HepG2 (cell line): ENCODE measurements around the gene COL4A6. TPM values are rescaled to one million over a fixed set of nuclear protein-coding genes. Genes with fewer than 3 reads are reported as not detected.
A peak's percentile ranks its signal among the peaks of the same experiment; 100 is the strongest.

ENCODE experiments used
- ATAC-seq: fragments of 200-7000 bp; cut with Tn5 transposase; 3 replicates; pipeline ENCODE4 v1.9.1; 2020; ENCODE audit warnings: mild to moderate bottlenecking, moderate library complexity
- BruUV-seq: library from RNA; stranded (reverse); fragments of 400-500 nt; replicated peaks from 2 replicates; lab custom pipeline; 2021; lab: Mats Ljungman, UMichigan
- CTCF ChIA-PET: fragments of 300-600 bp; formaldehyde crosslinking; extraction: SDS; loops from one replicate; lab custom pipeline; 2021; ENCODE audit warnings: low total read pairs, inconsistent platforms, low intra/inter-chr PET ratio; lab: Yijun Ruan, JAX
- POLR2A ChIA-PET: fragments of 350-600 bp; sonication (Branson Sonifier 250); formaldehyde crosslinking; loops from one replicate; lab custom pipeline; 2020; ENCODE audit warnings: antibody characterized with exemption, inconsistent platforms; lab: Yijun Ruan, JAX
- DNase-seq: peaks from one replicate; pipeline ENCODE4 v3.0.0-alpha.2; 2015; ENCODE audit warnings: low spot score
- FAIRE-seq: peaks from 3 replicates; lab custom pipeline; 2011; peaks lifted over from hg19 to GRCh38; lab: Jason Lieb, UNC
- H2AFZ ChIP-seq: one replicate; pipeline ENCODE4 v1.6.1; 2011; ENCODE audit warnings: low read length, inconsistent platforms
- H3K27ac ChIP-seq: fragments of 300-600 bp; 3 replicates; pipeline ENCODE4 v1.8.0; 2011; ENCODE audit warnings: mixed run types, mild to moderate bottlenecking, mixed read lengths, low read length, inconsistent platforms; ENCODE audit not compliant: insufficient read depth; ENCODE audit errors: extremely low read length
- H3K27me3 ChIP-seq, 2 experiments: fragments of 200-600 bp in 1 of 2; 2 replicates in 1 of 2; 3 replicates in 1 of 2; pipeline versions ENCODE4 v1.6.0 to v1.8.0; 2011; ENCODE audit warnings: low read length in 2 of 2, mild to moderate bottlenecking in 2 of 2, moderate library complexity in 2 of 2, inconsistent platforms in 1 of 2; ENCODE audit not compliant: insufficient read depth in 2 of 2, control insufficient read depth in 1 of 2
- H3K36me3 ChIP-seq, 2 experiments: fragments of 200-600 bp in 1 of 2; replicated peaks in 1 of 2; 2 replicates in 1 of 2; 3 replicates in 1 of 2; pipeline versions ENCODE4 v1.5.1 to v1.8.0; 2011; ENCODE audit warnings: low read length in 2 of 2, inconsistent platforms in 1 of 2; ENCODE audit not compliant: insufficient read depth in 2 of 2, control insufficient read depth in 1 of 2
- H3K4me1 ChIP-seq: 2 replicates; pipeline ENCODE4 v1.5.1; 2012; ENCODE audit warnings: low read length, inconsistent platforms; ENCODE audit not compliant: insufficient read depth
- H3K4me2 ChIP-seq: 2 replicates; pipeline ENCODE4 v1.6.0; 2011; ENCODE audit warnings: low read depth, low read length, inconsistent platforms
- H3K4me3 ChIP-seq, 3 experiments: fragments of 200-600 bp in 1 of 3; sonication (generic), shearing (Covaris generic) in 1 of 3; replicated peaks in 1 of 3; 2 replicates each; pipeline ENCODE4 v1.5.1; 2011 to 2016; ENCODE audit warnings: low read length in 3 of 3, inconsistent platforms in 2 of 3, low read depth in 2 of 3, mild to moderate bottlenecking in 2 of 3, control low read depth in 1 of 3, mixed read lengths in 1 of 3; ENCODE audit not compliant: insufficient read depth in 1 of 3
- H3K79me2 ChIP-seq: one replicate; pipeline ENCODE4 v1.6.1; 2011; ENCODE audit warnings: low read length, inconsistent platforms; ENCODE audit not compliant: insufficient read depth
- H3K9ac ChIP-seq: 2 replicates; pipeline ENCODE4 v1.6.0; 2011; ENCODE audit warnings: mild to moderate bottlenecking, low read depth, low read length, inconsistent platforms; ENCODE audit not compliant: insufficient read depth
- H3K9me3 ChIP-seq: 2 replicates; pipeline ENCODE4 v1.5.1; 2012; ENCODE audit warnings: mild to moderate bottlenecking, low read length
- H4K20me1 ChIP-seq: 2 replicates; pipeline ENCODE4 v1.6.0; 2011; ENCODE audit warnings: inconsistent platforms, mild to moderate bottlenecking, low read length, moderate library complexity; ENCODE audit not compliant: insufficient read depth
- BCL6 ChIP-seq: IDR thresholded peaks from 2 replicates; pipeline ENCODE4 v1.6.1; 2016; ENCODE audit warnings: missing genetic modification reagents, missing compliant biosample characterization
- CEBPG ChIP-seq: IDR thresholded peaks from 2 replicates; pipeline ENCODE4 v1.6.1; 2016
- CREM ChIP-seq, 2 experiments: sonication (generic) in 1 of 2; formaldehyde crosslinking in 1 of 2; IDR thresholded peaks; 2 replicates each; pipeline versions ENCODE4 v1.4.0 to v1.6.1; 2016 to 2020; ENCODE audit warnings: antibody characterized with exemption in 1 of 2, mild to moderate bottlenecking in 1 of 2, missing genetic modification reagents in 1 of 2
- GATAD2A ChIP-seq: IDR thresholded peaks from 2 replicates; pipeline ENCODE4 v1.6.1; 2016
- MYC ChIP-seq: sonication (generic); formaldehyde crosslinking; IDR thresholded peaks from 2 replicates; pipeline ENCODE4 v1.9.0; 2021; ENCODE audit warnings: missing genetic modification reagents, borderline replicate concordance
- NCOA2 ChIP-seq: sonication (generic); formaldehyde crosslinking; IDR thresholded peaks from 2 replicates; pipeline ENCODE4 v1.8.0; 2022; ENCODE audit warnings: inconsistent platforms
- SMYD3 ChIP-seq: sonication (generic); formaldehyde crosslinking; IDR thresholded peaks from 2 replicates; pipeline ENCODE4 v1.8.1; 2023; ENCODE audit warnings: mild to moderate bottlenecking, missing genetic modification reagents
- TBL1XR1 ChIP-seq: fragments of 150-350 bp; IDR thresholded peaks from 2 replicates; pipeline ENCODE4 v1.6.1; 2014; ENCODE audit warnings: borderline replicate concordance, low read length; ENCODE audit not compliant: partially characterized antibody
- TBX2 ChIP-seq: sonication (generic); formaldehyde crosslinking; IDR thresholded peaks from 2 replicates; pipeline ENCODE4 v1.5.0; 2020; ENCODE audit warnings: missing genetic modification reagents, mild to moderate bottlenecking, borderline replicate concordance
- ZBTB25 ChIP-seq: IDR thresholded peaks from 2 replicates; pipeline ENCODE4 v1.6.1; 2018; ENCODE audit warnings: missing genetic modification reagents
- ZFAT ChIP-seq: sonication (generic); formaldehyde crosslinking; conservative IDR thresholded peaks from 2 replicates; pipeline ENCODE4 v1.8.1; 2023; ENCODE audit warnings: missing genetic modification reagents, inconsistent platforms
- ZHX2 ChIP-seq, 2 experiments: sonication (generic) in 1 of 2; formaldehyde crosslinking in 1 of 2; IDR thresholded peaks; 2 replicates each; pipeline versions ENCODE4 v1.6.1 to v1.9.0; 2014 to 2022; ENCODE audit warnings: antibody characterized with exemption in 1 of 2, borderline replicate concordance in 1 of 2, inconsistent platforms in 1 of 2, low read depth in 1 of 2, missing genetic modification reagents in 1 of 2
- ZNF383 ChIP-seq: sonication (generic); formaldehyde crosslinking; IDR thresholded peaks from 2 replicates; pipeline ENCODE4 v1.4.0; 2020; ENCODE audit warnings: missing genetic modification reagents, mild to moderate bottlenecking, borderline replicate concordance
- in situ Hi-C: cut with HindIII; loops from 2 replicates; pipeline ENCODE4 v1.10.0; 2017; ENCODE audit warnings: low pct_unique_long_range_greater_than_20kb; ENCODE audit not compliant: extremely low pct_ligation_motif_present
- intact Hi-C: fragments of 100-400 bp; cut with micrococcal nuclease; formaldehyde crosslinking; loops from one replicate; pipeline ENCODE4 v1.10.0; 2022; ENCODE audit not compliant: unreplicated experiment
- polyA plus RNA-seq, 8 experiments: library from polyadenylated mRNA; depleted of rRNA in 3 of 8; stranded (reverse) in 7 of 8; unstranded in 1 of 8; fragments of >200 nt; fragmentation: Illumina TruSeq in 4 of 8; extraction: Trizol in 4 of 8; gene quantifications; 2 replicates each; pipeline versions ENCODE4 v1.2.1 to v1.2.3, GENCODE V29; 2011 to 2016; ENCODE audit warnings: low read depth in 4 of 8, missing spikeins in 1 of 8, mixed read lengths in 1 of 8; ENCODE audit not compliant: insufficient read depth in 1 of 8
- total RNA-seq, 5 experiments: library from RNA; depleted of rRNA; stranded (reverse); fragments of >200 nt; fragmentation: Illumina TruSeq; extraction: Trizol; gene quantifications; 2 replicates each; pipeline ENCODE4 v1.2.3, GENCODE V29; 2016; ENCODE audit warnings: low read depth in 1 of 5

The COL4A6 gene
- total and polyA plus RNA-seq, 2 of the 13 experiments (the other 11 are each of a cell fraction or from before 2014, with no cell fraction given), result 4.5 to 8.2 TPM

GRCh38 chrX:108264376-108264775 is 173.8 kb downstream of the COL4A6 start (continued):
- TF ChIP-seq ZHX2 (IDR thresholded peaks at IDR 0.05; ENCODE audit: low read depth) (no peak), ZHX2 (CRISPR knock-in tag; IDR thresholded peaks at IDR 0.05; ENCODE audit: borderline replicate concordance) (no peak), GATAD2A (CRISPR knock-in tag) (0 out of 2 replicates have a peak, but pooled peaks have one; percentile 11), MYC (CRISPR knock-in tag) (no peak)

- FAIRE-seq (no peak), DNase-seq (peak; percentile 65), ATAC-seq (peak; percentile 70)
- Histone ChIP-seq H3K9me3 (no peaks in the 10 kb centered on the region), H4K20me1 (no peaks in the 10 kb centered on the region), H3K4me3 (no peak overlapping the region; a peak in 1 of 6 replicates), H2AFZ (no peak overlapping the region), H3K79me2 (no peaks in the 10 kb centered on the region), H3K36me3 (no peaks in the 10 kb centered on the region), H3K4me1 (peaks cover 56% of the 10 kb centered on the region), H3K27me3 (no peaks in the 10 kb centered on the region), H3K27ac (peak overlapping the region; percentile 60), H3K4me2 (peak overlapping the region; percentile 16; the same call in 1 of the 2 replicates), H3K9ac (no peak overlapping the region)
- POLR2A ChIA-PET, result interaction anchor here (1.0 to 1.8 kb wide), 2 partner anchors 38 to 46 kb away, joined by 4 to 10 read pairs; no protein-coding TSS in a partner anchor
- intact Hi-C loops (loop anchor here (5.0 kb wide), 1 partner anchor 36 kb away; no protein-coding TSS in a partner anchor), in situ Hi-C loops (no loop called here)
- BruUV-seq, result no TSS peak
- CTCF ChIA-PET, result no interaction called here
- TF ChIP-seq CREM (IDR thresholded peaks at IDR 0.05) (peak; percentile 31; the same call in 1 of the 2 replicates), CREM (CRISPR knock-in tag; IDR thresholded peaks at IDR 0.05) (no peak), GATAD2A (CRISPR knock-in tag) (peak; percentile 84), CEBPG (CRISPR knock-in tag) (peak; percentile 95), SMYD3 (CRISPR knock-in tag) (no peak), ZNF383 (CRISPR knock-in tag) (no peak), TBL1XR1 (no peak), NCOA2 (CRISPR knock-in tag) (peak; percentile 80; the same call in 1 of the 2 replicates), ZBTB25 (CRISPR knock-in tag) (peak; percentile 22; the same call in 1 of the 2 replicates), BCL6 (CRISPR knock-in tag) (peak; percentile 38; the same call in 1 of the 2 replicates), ZFAT (CRISPR knock-in tag) (no peak), TBX2 (CRISPR knock-in tag) (peak; percentile 45; the same call in 1 of the 2 replicates)
These were observed 176.5 kb downstream of the COL4A6 start for GRCh38 chrX:108261549-108262203.
